GM18526 (cell line): ENCODE measurements around the gene AHNAK.

Experiments
- POLR2A ChIP-seq: IDR thresholded peaks from 3 replicates; pipeline ENCODE4 v1.6.1; 2011; ENCODE audit not compliant: insufficient read length; ENCODE audit errors: extremely low read depth

Gene AHNAK

GRCh38 chr11:62428871-62429560, 117.6 kb downstream of the AHNAK start:
- TF ChIP-seq POLR2A = no peak

- TF ChIP-seq POLR2A = no peak
Measured at GRCh38 chr11:62427630-62428233, 118.9 kb downstream of the AHNAK start.

- no peak for TF ChIP-seq POLR2A
Measured at GRCh38 chr11:62423012-62423411, 123.6 kb downstream of the AHNAK start.

GRCh38 chr11:62421996-62422395, 124.6 kb downstream of the AHNAK start:
- no peak for TF ChIP-seq POLR2A

- no peak for TF ChIP-seq POLR2A
Measured at GRCh38 chr11:62420882-62421281, 125.7 kb downstream of the AHNAK start.

- no peak for TF ChIP-seq POLR2A
Measured at GRCh38 chr11:62419943-62420342, 126.7 kb downstream of the AHNAK start.

- no peak for TF ChIP-seq POLR2A
Measured at GRCh38 chr11:62419314-62419929, 127.2 kb downstream of the AHNAK start.

GRCh38 chr11:62418733-62419132, 127.9 kb downstream of the AHNAK start, which contains the start of gene SCGB1A1:
SCGB1A1 (plus strand) TSS chr11:62419033; CDS start chr11:62419096, 63 bp downstream.
- no peak for TF ChIP-seq POLR2A

GRCh38 chr11:62418136-62418535, 128.5 kb downstream of the AHNAK start:
- no peak for TF ChIP-seq POLR2A

- no peak for TF ChIP-seq POLR2A
Measured at GRCh38 chr11:62416596-62416995, 130.0 kb downstream of the AHNAK start.

GRCh38 chr11:62413060-62413696, 133.4 kb downstream of the AHNAK start:
- no peak for TF ChIP-seq POLR2A

GRCh38 chr11:62411524-62411923, 135.1 kb downstream of the AHNAK start:
- no peak for TF ChIP-seq POLR2A

GRCh38 chr11:62410972-62411371, 135.6 kb downstream of the AHNAK start:
- TF ChIP-seq POLR2A = no peak

- TF ChIP-seq POLR2A = no peak
Measured at GRCh38 chr11:62409831-62410230, 136.8 kb downstream of the AHNAK start.

- no peak for TF ChIP-seq POLR2A
Measured at GRCh38 chr11:62406034-62406433, 140.6 kb downstream of the AHNAK start.

GRCh38 chr11:62404901-62405300, 141.7 kb downstream of the AHNAK start:
- TF ChIP-seq POLR2A = no peak
